Fibroblast of skin of right biceps (primary cell): ENCODE data around the gene CCDC27.
"Not testable (repeated sequence)": the region's sequence is repeated elsewhere in the genome, so short reads cannot be mapped to it uniquely, and the experiment has no call there.

Experiments used
- DNase-seq: peaks from one replicate; pipeline ENCODE4 v3.0.0-alpha.2; 2013

The CCDC27 gene

GRCh38 chr1:3738943-3739342 lies 13.3 kb upstream of the CCDC27 start:
- DNase-seq: no peak

- no peak for DNase-seq
Measured at GRCh38 chr1:3740042-3740441, 12.2 kb upstream of the CCDC27 start.

- no peak for DNase-seq
Measured at GRCh38 chr1:3740752-3741151, 11.5 kb upstream of the CCDC27 start.

- no peak for DNase-seq
Measured at GRCh38 chr1:3741566-3742438, 10.4 kb upstream of the CCDC27 start.

DNA sequence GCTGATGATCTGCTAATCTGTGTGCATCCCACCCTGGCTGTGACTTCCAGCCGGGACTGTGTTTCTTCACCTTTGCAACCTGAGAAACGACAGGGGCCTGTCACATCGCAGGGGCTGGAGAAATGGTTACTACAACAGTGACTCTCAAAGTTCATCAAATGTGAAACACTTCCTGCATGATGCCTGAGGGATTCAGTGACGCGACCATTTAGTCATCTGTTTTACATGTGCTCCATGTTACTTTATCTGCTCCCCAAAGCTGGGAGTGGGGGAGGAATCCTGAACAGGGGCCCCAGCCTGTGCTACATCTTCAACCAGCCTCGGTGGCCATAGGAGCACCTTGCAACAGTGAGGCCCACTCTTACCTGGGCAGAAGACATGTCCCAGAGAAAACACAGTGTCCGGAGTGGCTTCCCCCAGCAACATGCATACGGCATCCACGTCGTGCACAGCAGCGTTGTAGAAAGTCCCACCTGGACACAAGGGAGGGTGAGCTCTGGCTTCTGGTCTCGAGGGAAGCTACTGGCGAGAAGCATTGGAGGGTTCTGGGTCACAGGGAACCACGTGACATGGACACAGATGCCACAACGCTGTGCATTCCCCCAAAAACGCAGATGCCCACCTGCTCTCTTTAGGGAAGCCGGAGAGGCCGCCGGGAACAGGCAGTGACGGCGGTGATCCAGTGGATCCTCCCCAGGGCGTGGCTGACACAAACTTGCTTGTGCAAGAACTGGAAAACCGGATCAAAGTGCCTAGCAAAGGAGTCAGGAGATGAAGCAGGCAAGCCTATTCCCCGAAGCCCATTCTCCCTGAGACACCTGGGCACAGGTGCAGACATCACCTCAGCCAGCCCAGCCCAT lies 9.6 kb upstream of the CCDC27 start:
- DNase-seq: no peak

- DNase-seq: no peak
Measured at GRCh38 chr1:3743421-3743820, 8.8 kb upstream of the CCDC27 start.

DNA sequence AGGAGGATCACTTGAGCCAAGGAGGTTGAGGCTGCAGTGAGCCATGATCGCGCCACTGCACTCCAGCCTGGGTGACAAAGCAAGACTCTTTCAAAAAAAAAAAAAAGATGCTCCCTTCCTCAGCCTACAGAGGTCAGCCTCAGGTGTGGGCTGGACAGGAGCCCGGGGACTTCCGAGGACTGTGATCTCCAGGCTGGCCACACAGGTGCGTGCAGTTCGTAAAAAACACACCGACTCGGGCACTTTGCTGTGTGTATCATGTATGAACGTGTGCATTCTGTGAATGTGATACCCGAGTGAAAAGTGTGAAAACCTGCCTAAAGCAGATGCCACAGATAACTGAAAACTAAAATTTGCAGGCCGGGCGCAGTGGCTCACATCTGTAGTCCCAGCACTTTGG lies 8.4 kb upstream of the CCDC27 start:
- no peak for DNase-seq

DNA sequence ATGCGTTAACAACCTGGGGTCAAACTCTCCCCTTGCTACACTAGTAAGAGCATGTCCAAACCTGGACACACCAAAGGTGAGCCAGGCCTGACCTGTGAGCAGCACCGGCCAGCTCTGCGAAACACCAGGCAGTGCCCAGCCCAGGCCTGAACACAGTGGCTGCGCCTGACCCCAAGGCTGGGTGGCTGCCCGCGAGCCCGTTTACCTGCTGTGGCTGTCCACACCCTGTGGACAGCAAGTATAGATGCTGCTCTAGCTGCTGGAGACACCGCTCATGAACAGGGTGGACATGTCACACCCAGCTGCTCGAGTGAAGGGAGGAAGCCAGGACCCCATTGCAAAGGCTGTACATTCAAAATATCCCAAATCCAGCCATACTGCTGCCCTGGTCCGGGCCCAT lies 7.6 kb upstream of the CCDC27 start:
- no peak for DNase-seq

DNA sequence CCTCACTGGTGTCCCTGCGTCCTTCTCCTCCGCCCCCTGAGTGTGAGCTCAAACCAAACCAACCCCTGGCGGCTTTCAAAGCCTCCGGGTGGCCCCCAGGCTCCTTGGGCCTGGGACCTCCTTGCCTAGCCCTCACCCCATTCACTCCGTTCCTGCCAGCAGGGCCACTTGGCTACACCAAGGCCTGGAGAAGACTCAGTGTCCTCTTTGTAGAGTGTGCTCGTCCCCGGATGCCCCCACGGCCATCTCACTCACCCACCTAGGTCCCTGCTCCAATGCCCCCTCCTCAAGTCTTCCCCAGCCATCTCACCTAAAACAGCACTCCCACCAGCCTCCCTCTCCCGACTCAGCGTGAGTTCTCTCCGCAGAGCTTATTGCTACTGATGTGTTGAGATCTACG lies 7.2 kb upstream of the CCDC27 start:
- DNase-seq: no peak

DNA sequence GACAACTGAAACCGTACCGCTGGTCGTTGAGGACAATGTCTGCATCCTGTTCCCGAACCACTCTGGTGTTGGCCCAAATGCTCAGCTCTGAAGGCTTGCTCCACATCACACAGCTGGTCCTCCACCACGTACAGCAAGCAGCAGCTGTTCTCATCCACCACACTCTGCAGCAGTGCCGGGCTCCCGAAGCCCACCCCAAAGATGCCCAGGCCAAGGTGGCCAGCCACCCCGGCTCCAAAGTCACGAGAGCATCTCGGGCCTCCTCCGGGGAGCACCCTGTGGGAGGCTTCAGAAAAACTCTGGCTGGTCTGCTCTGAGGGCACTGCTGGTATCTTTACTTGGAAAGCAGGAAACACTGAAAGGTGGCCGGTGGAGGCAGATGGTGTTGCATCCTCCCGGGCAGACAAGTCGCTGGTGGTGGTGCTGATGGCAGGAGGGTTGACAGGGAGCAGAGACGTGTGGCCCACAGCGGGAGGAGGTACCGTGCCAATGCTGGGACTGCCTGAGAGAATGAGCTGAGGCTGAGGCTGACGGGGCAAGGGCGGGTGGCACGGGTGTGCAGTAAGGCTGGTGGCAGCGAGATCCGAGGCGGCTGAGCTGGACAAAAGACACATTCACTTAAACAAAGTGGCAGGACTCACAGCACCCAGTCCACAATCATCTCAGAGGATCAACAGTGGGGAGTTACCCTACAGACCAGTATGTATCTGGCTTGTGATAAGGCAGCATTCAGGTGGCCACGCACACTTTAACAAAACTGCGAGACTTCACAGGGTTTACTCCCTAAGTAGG lies 6.5 kb upstream of the CCDC27 start:
- no peak for DNase-seq

- peak; percentile 5 for DNase-seq
Measured at GRCh38 chr1:3746389-3746829, 5.8 kb upstream of the CCDC27 start.

- DNase-seq: peak; percentile 73
Measured at GRCh38 chr1:3746830-3747521, 5.3 kb upstream of the CCDC27 start.

GRCh38 chr1:3747522-3747848 lies 4.8 kb upstream of the CCDC27 start:
- no peak for DNase-seq

GRCh38 chr1:3747903-3748302 lies 4.3 kb upstream of the CCDC27 start:
- DNase-seq: no peak

GRCh38 chr1:3748316-3748900 lies 3.8 kb upstream of the CCDC27 start:
- not testable (repeated sequence) for DNase-seq

DNA sequence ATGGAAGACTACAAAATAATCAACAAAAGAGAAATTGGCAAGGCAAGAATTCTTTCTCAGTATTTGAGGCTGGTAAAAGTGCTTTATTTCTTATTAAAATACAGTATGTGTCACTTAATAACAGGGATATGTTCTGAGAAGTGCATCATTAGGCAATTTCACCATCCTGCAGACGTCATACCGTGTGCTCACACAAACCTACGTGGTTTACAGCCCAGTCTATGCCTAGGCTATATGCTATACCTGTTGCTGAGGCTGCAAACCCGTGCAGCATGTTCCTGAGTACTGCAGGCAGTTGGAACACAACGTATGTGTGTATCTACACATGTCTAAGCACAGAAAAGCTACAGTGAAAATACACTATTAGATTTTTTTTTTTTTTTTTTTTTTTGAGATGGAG lies 2.7 kb upstream of the CCDC27 start:
- no peak for DNase-seq

- DNase-seq: no peak
Measured at GRCh38 chr1:3750741-3751140, 1.5 kb upstream of the CCDC27 start.

DNA sequence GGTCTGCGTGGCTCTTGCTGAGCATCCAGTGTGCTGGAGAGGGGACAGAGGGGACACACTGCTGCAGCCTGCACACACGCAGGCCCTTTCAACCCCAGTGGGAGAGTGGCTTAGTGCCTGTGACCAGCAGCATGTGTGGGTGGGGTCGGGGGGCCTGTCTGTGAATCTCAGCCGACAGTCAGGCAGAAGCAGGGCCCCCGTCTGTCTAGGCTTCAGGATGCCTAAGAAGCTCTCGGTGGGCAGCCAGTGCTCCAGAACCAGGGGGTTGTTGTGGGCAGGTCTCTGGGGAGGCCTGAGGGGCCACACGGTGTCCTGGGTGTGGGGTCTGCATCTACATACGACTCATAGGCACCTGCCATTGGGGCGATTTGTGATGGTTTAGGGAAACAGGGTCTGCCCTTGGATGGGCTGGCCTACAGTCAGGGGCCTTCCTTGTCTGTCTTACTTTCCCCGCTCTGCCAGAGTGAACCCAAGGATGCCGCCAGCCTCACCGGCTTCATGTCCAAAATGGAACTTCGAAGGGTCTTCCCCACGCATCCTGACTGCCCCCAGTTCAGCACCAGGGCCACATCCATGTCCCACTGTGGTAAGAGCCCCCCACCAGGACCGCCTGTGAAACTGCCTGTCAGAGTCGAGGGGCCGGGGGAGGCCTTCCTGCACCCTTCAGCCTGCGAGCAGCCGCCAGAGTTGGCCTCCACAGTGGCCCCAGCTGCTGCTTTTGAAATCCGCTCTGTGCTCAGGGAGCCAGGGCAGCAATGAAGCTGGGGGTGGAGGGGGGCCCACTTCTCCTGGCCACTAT lies 1.6 kb downstream of the CCDC27 start:
- no peak for DNase-seq

- no peak for DNase-seq
Measured at GRCh38 chr1:3756394-3756793, 4.1 kb downstream of the CCDC27 start.

GRCh38 chr1:3759164-3759563 lies 6.9 kb downstream of the CCDC27 start:
- DNase-seq: no peak

GRCh38 chr1:3759796-3760195 lies 7.5 kb downstream of the CCDC27 start:
- no peak for DNase-seq
